Fibroblast of lung (primary cell): ENCODE data around the gene GPRIN2. TPM values are rescaled to one million over a fixed set of nuclear protein-coding genes. Genes with fewer than 3 reads are reported as not detected.
"Not testable (repeated sequence)": the region's sequence is repeated elsewhere in the genome, so short reads cannot be mapped to it uniquely, and the experiment has no call there.

Experiments used
- DNase-seq, 2 donors: peaks; one replicate each; pipeline versions ENCODE4 v3.0.0 to v3.0.0-alpha.2; 2010; ENCODE audit warnings: low read depth in 2 of 2
- H2AFZ ChIP-seq: 2 replicates; pipeline ENCODE4 v1.5.1; 2012; ENCODE audit warnings: low read length, control low read depth, inconsistent platforms
- H3K27ac ChIP-seq: 2 replicates; pipeline ENCODE4 v1.5.1; 2011; ENCODE audit warnings: low read length, control low read depth; ENCODE audit not compliant: insufficient read depth
- H3K27me3 ChIP-seq: 2 replicates; pipeline ENCODE4 v1.5.1; 2011; ENCODE audit warnings: mild to moderate bottlenecking, low read length; ENCODE audit not compliant: control insufficient read depth, insufficient read depth
- H3K36me3 ChIP-seq: 2 replicates; pipeline ENCODE4 v1.5.1; 2011; ENCODE audit warnings: low read length; ENCODE audit not compliant: control insufficient read depth, insufficient read depth
- H3K4me1 ChIP-seq: 2 replicates; pipeline ENCODE4 v1.5.1; 2011; ENCODE audit warnings: low read length; ENCODE audit not compliant: control insufficient read depth, insufficient read depth; ENCODE audit errors: extremely low read depth
- H3K4me2 ChIP-seq: 2 replicates; pipeline ENCODE4 v1.5.1; 2011; ENCODE audit warnings: low read length, control low read depth; ENCODE audit not compliant: insufficient read depth; ENCODE audit errors: extremely low read depth
- H3K4me3 ChIP-seq, 4 experiments: fragments of 200-600 bp in 1 of 4; sonication (generic) in 1 of 4; replicated peaks in 1 of 4; 2 replicates each; pipeline ENCODE4 v1.5.1; 2011 to 2016; ENCODE audit warnings: low read length in 4 of 4, low read depth in 3 of 4, mild to moderate bottlenecking in 3 of 4, control low read depth in 2 of 4, inconsistent platforms in 1 of 4, mixed read lengths in 1 of 4; ENCODE audit not compliant: insufficient read depth in 1 of 4; ENCODE audit errors: control extremely low read depth in 1 of 4
- H3K79me2 ChIP-seq: 2 replicates; pipeline ENCODE4 v1.5.1; 2012; ENCODE audit warnings: mild to moderate bottlenecking, low read length, inconsistent platforms; ENCODE audit not compliant: control insufficient read depth, insufficient read depth
- H3K9ac ChIP-seq: 2 replicates; pipeline ENCODE4 v1.5.1; 2011; ENCODE audit warnings: mild to moderate bottlenecking, low read length, control low read depth; ENCODE audit not compliant: insufficient read depth
- H3K9me3 ChIP-seq: 2 replicates; pipeline ENCODE4 v1.5.1; 2012; ENCODE audit warnings: low read depth, low read length; ENCODE audit not compliant: control insufficient read depth, insufficient read depth
- H4K20me1 ChIP-seq: 2 replicates; pipeline ENCODE4 v1.5.1; 2011; ENCODE audit warnings: low read length; ENCODE audit not compliant: control insufficient read depth, insufficient read depth; ENCODE audit errors: extremely low read depth
- EZH2 ChIP-seq: IDR thresholded peaks from 2 replicates; pipeline ENCODE4 v1.5.1; 2012; ENCODE audit warnings: low read length, control low read depth, mild to moderate bottlenecking; ENCODE audit errors: missing control alignments
- polyA plus RNA-seq, 2 donors: library from polyadenylated mRNA; depleted of rRNA in 1 of 2; stranded (reverse) in 1 of 2; unstranded in 1 of 2; fragments of >200 nt; gene quantifications; 2 replicates each; pipeline ENCODE4 v1.2.1, GENCODE V29; 2011 to 2012; ENCODE audit warnings: missing spikeins in 1 of 2
- total RNA-seq: library from RNA; depleted of rRNA; stranded (reverse); fragments of >200 nt; gene quantifications from 2 replicates; pipeline ENCODE4 v1.2.1, GENCODE V29; 2014
- TF ChIP-seq, protein P1 (sequence below), 2 donors: IDR thresholded peaks in 1 of 2; conservative IDR thresholded peaks in 1 of 2; 1 replicate in 1 of 2; 2 replicates in 1 of 2; pipeline ENCODE4 v1.5.1; 2011 to 2012; ENCODE audit warnings: low read length in 2 of 2, control low read depth in 1 of 2, inconsistent platforms in 1 of 2, low read depth in 1 of 2, mild to moderate bottlenecking in 1 of 2

The GPRIN2 gene
- total and polyA plus RNA-seq, 2 donors (not counting 1 experiment from before 2014, with no cell fraction given) = not detected

GRCh38 chr10:46536171-46536570, 20.3 kb downstream of the GPRIN2 start:
- H3K79me2 ChIP-seq = no peaks in the 10 kb centered on the region
- H3K27me3 ChIP-seq = peaks cover 12% of the 10 kb centered on the region
- TF ChIP-seq EZH2 = no peak
- TF ChIP-seq, protein P1, sequence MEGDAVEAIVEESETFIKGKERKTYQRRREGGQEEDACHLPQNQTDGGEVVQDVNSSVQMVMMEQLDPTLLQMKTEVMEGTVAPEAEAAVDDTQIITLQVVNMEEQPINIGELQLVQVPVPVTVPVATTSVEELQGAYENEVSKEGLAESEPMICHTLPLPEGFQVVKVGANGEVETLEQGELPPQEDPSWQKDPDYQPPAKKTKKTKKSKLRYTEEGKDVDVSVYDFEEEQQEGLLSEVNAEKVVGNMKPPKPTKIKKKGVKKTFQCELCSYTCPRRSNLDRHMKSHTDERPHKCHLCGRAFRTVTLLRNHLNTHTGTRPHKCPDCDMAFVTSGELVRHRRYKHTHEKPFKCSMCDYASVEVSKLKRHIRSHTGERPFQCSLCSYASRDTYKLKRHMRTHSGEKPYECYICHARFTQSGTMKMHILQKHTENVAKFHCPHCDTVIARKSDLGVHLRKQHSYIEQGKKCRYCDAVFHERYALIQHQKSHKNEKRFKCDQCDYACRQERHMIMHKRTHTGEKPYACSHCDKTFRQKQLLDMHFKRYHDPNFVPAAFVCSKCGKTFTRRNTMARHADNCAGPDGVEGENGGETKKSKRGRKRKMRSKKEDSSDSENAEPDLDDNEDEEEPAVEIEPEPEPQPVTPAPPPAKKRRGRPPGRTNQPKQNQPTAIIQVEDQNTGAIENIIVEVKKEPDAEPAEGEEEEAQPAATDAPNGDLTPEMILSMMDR (conservative IDR thresholded peaks at IDR 0.05 in 1 of 2, IDR thresholded peaks at IDR 0.05 in 1 of 2; ENCODE audit: low read depth in 1 of 2, low read length in 2 of 2) = no peak
- H3K4me3 ChIP-seq = no peak overlapping the region
- H2AFZ ChIP-seq = no peak overlapping the region
- H3K4me1 ChIP-seq = no peaks in the 10 kb centered on the region
- DNase-seq = no peak
- no peak overlapping the region for H3K9ac ChIP-seq
- H3K9me3 ChIP-seq = no peaks in the 10 kb centered on the region
- H3K36me3 ChIP-seq = no peaks in the 10 kb centered on the region
- H3K4me2 ChIP-seq = no peak overlapping the region
- H4K20me1 ChIP-seq = no peaks in the 10 kb centered on the region
- H3K27ac ChIP-seq = no peak overlapping the region

DNA sequence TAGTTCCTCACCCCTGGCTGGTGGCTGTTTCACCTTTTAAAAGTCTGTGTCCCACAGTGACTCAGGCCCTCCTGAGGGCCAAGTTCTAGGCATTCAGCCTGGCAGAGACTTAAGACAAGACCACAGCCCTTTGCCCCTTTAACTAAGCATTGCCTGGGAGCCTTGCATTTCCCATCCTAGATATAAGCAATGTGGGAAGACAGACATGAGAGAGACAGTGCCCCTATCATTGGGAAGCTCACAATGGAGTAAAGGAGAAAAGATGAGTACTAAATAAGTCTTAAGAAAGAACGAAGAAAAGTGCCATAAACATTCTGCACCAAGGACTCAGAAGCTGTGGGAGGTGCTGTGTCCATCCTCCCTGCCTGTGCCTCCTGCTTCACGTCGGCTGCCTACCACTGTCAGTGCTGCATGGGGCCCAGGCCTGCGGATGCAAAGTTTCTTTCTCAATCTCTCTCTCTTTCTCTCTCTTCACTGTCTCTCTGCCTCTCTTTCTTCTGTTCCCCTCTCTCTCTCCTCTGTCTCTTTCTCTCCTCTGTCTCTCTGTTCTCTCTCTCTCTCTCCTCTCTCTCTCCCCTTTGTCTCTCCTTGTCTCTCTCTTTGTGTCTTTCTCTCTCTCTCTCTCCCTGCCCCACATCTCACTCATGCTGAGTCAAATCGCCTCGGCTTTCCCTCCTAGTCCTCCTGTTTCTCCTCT, 21.5 kb downstream of the GPRIN2 start:
- Histone ChIP-seq H3K9ac (no peak overlapping the region), H4K20me1 (no peaks in the 10 kb centered on the region), H3K36me3 (no peaks in the 10 kb centered on the region), H3K79me2 (no peaks in the 10 kb centered on the region), H2AFZ (no peak overlapping the region), H3K4me2 (no peak overlapping the region), H3K4me1 (no peaks in the 10 kb centered on the region), H3K27ac (no peak overlapping the region), H3K9me3 (no peaks in the 10 kb centered on the region), H3K27me3 (peaks cover 12% of the 10 kb centered on the region), H3K4me3 (no peak overlapping the region)
- TF ChIP-seq EZH2 = no peak
- TF ChIP-seq, protein P1 (conservative IDR thresholded peaks at IDR 0.05 in 1 of 2, IDR thresholded peaks at IDR 0.05 in 1 of 2; ENCODE audit: low read depth in 1 of 2, low read length in 2 of 2) = no peak
- no peak for DNase-seq

GRCh38 chr10:46532256-46532655, 24.2 kb downstream of the GPRIN2 start:
- not testable (repeated sequence) for H3K4me1 ChIP-seq, H3K9me3 ChIP-seq, H2AFZ ChIP-seq, H3K36me3 ChIP-seq, DNase-seq, H4K20me1 ChIP-seq, H3K4me3 ChIP-seq, H3K27ac ChIP-seq, H3K4me2 ChIP-seq, H3K9ac ChIP-seq, H3K79me2 ChIP-seq
- peaks cover 12% of the 10 kb centered on the region for H3K27me3 ChIP-seq
